SK-N-SH treated with all-trans-retinoic acid at 6 μM for 48 hours (cell line): ENCODE measurements around the gene ZNF14.

Experiments
- ARNTL ChIP-seq: fragments of 450-650 bp; formaldehyde crosslinking; IDR thresholded peaks from 2 replicates; pipeline ENCODE4 v1.5.0; 2020; ENCODE audit warnings: low read depth, mild to moderate bottlenecking, moderate library complexity, borderline replicate concordance
- CREB5 ChIP-seq: fragments of 250-450 bp; sonication (Bioruptor Pico); IDR thresholded peaks from 2 replicates; pipeline ENCODE4 v1.5.1; 2020; ENCODE audit warnings: low read depth, mild to moderate bottlenecking, moderate library complexity
- GLIS3 ChIP-seq: fragments of 250-450 bp; sonication (Bioruptor Pico); IDR thresholded peaks from 2 replicates; pipeline ENCODE4 v1.5.0; 2020; ENCODE audit warnings: mild to moderate bottlenecking, moderate library complexity
- ISL1 ChIP-seq: fragments of 250-450 bp; sonication (Bioruptor Pico); IDR thresholded peaks from 2 replicates; pipeline ENCODE4 v2.1.2; 2022; ENCODE audit warnings: mild to moderate bottlenecking, moderate library complexity
- OSR1 ChIP-seq: fragments of 250-450 bp; sonication (Bioruptor Pico); IDR thresholded peaks from 2 replicates; pipeline ENCODE4 v1.8.0; 2022; ENCODE audit warnings: moderate library complexity, mild to moderate bottlenecking, inconsistent platforms
- PATZ1 ChIP-seq: fragments of 250-450 bp; sonication (Bioruptor Pico); IDR thresholded peaks from 2 replicates; pipeline ENCODE4 v1.8.0; 2020; ENCODE audit warnings: mild to moderate bottlenecking, moderate library complexity, borderline replicate concordance
- PPARA ChIP-seq: fragments of 250-450 bp; sonication (Bioruptor Pico); IDR thresholded peaks from 2 replicates; pipeline ENCODE4 v1.5.0; 2020; ENCODE audit warnings: mild to moderate bottlenecking, borderline replicate concordance
- SNAI2 ChIP-seq: fragments of 250-450 bp; sonication (Bioruptor Pico); IDR thresholded peaks from 2 replicates; pipeline ENCODE4 v1.5.0; 2020; ENCODE audit warnings: mild to moderate bottlenecking, moderate library complexity
- ZC3H10 ChIP-seq: fragments of 250-450 bp; sonication (Bioruptor Pico); IDR thresholded peaks from 2 replicates; pipeline ENCODE4 v1.5.1; 2021; ENCODE audit warnings: mild to moderate bottlenecking, moderate library complexity
- ZFP3 ChIP-seq: fragments of 250-450 bp; sonication (Bioruptor Pico); IDR thresholded peaks from 2 replicates; pipeline ENCODE4 v1.5.0; 2020; ENCODE audit warnings: mild to moderate bottlenecking, moderate library complexity
- ZNF565 ChIP-seq: fragments of 450-650 bp; formaldehyde crosslinking; conservative IDR thresholded peaks from 2 replicates; pipeline ENCODE4 v1.5.0; 2020; ENCODE audit warnings: low read depth, mild to moderate bottlenecking, moderate library complexity
- ZNF8 ChIP-seq: fragments of 450-650 bp; formaldehyde crosslinking; IDR thresholded peaks from 2 replicates; pipeline ENCODE4 v1.5.0; 2020; ENCODE audit warnings: mild to moderate bottlenecking, moderate library complexity

GRCh38 chr19:19679176-19680073, 53.5 kb downstream of the ZNF14 start:
- TF ChIP-seq ZFP3 (CRISPR knock-in tag) (no peak), PATZ1 (no peak), OSR1 (no peak), ZC3H10 (CRISPR knock-in tag) (no peak), ZNF8 (CRISPR knock-in tag) (no peak), ZNF565 (CRISPR knock-in tag) (no peak), SNAI2 (no peak), GLIS3 (no peak), PPARA (CRISPR knock-in tag) (no peak), CREB5 (CRISPR knock-in tag) (no peak), ISL1 (CRISPR knock-in tag) (no peak), ARNTL (CRISPR knock-in tag) (no peak)
